MCF 10A (cell line): ENCODE measurements around the gene HDGFL2. TPM values are rescaled to one million over a fixed set of nuclear protein-coding genes. Genes with fewer than 3 reads are reported as not detected.

Experiments
- BruUV-seq: library from RNA; stranded (reverse); fragments of 400-500 nt; replicated peaks from 2 replicates; lab custom pipeline; 2021; lab: Mats Ljungman, UMichigan
- CTCF ChIA-PET: fragments of 300-600 bp; sonication (Branson Sonifier 250); formaldehyde crosslinking; extraction: SDS; loops from one replicate; lab custom pipeline; 2021; ENCODE audit warnings: antibody characterized with exemption, inconsistent platforms; lab: Yijun Ruan, JAX
- POLR2A ChIA-PET: fragments of 300-600, 350-650 bp; sonication (Branson Sonifier 250); formaldehyde crosslinking; extraction: SDS; loops from one replicate; lab custom pipeline; 2020; ENCODE audit warnings: antibody characterized with exemption, inconsistent platforms; lab: Yijun Ruan, JAX
- DNase-seq: peaks from one replicate; pipeline ENCODE4 v3.0.0-alpha.2; 2018; ENCODE audit not compliant: unreplicated experiment
- H3K27ac Mint-ChIP-seq: one replicate; pipeline ENCODE4 v1.8.0; 2022; ENCODE audit warnings: mild to moderate bottlenecking, low read depth, mixed read lengths; ENCODE audit not compliant: unreplicated experiment
- H3K27me3 Mint-ChIP-seq: one replicate; pipeline ENCODE4 v1.8.0; 2022; ENCODE audit warnings: mixed read lengths; ENCODE audit not compliant: insufficient read depth, unreplicated experiment
- H3K36me3 Mint-ChIP-seq: one replicate; pipeline ENCODE4 v1.8.0; 2022; ENCODE audit warnings: mild to moderate bottlenecking, moderate library complexity, mixed read lengths; ENCODE audit not compliant: insufficient read depth, unreplicated experiment
- H3K4me1 Mint-ChIP-seq: one replicate; pipeline ENCODE4 v1.8.0; 2022; ENCODE audit warnings: mixed read lengths; ENCODE audit not compliant: insufficient read depth, unreplicated experiment
- H3K4me3 Mint-ChIP-seq: one replicate; pipeline ENCODE4 v1.8.0; 2022; ENCODE audit warnings: mild to moderate bottlenecking, moderate library complexity, mixed read lengths; ENCODE audit not compliant: unreplicated experiment
- H3K9me3 Mint-ChIP-seq: one replicate; pipeline ENCODE4 v1.8.0; 2022; ENCODE audit warnings: mixed read lengths; ENCODE audit not compliant: unreplicated experiment
- CTCF ChIP-seq: fragments of 200-600 bp; IDR thresholded peaks from one replicate; pipeline ENCODE4 v1.8.0; 2022; ENCODE audit warnings: antibody characterized with exemption, mild to moderate bottlenecking; ENCODE audit not compliant: unreplicated experiment
- intact Hi-C: fragments of 100-400 bp; cut with micrococcal nuclease; formaldehyde crosslinking; loops from 2 replicates; pipeline ENCODE4 v1.14.1; 2022
- total RNA-seq: library from RNA; stranded (reverse); gene quantifications from 2 replicates; pipeline ENCODE4 v1.2.3, GENCODE V29; 2022

HDGFL2 gene
- total RNA-seq, 1 experiment from 2014 or later: 46.3 TPM

- no peak for TF ChIP-seq CTCF
- CTCF ChIA-PET: interaction anchor here (0.5 to 0.8 kb wide), 4 partner anchors 14 to 460 kb away, joined by 3 to 5 read pairs (median 4); no protein-coding TSS in a partner anchor
- Mint-ChIP-seq H3K27me3 (no peaks in the 10 kb centered on the region), H3K27ac (peak overlapping the region; percentile 85), H3K4me1 (peaks cover 22% of the 10 kb centered on the region), H3K4me3 (peak overlapping the region; percentile 86), H3K36me3 (peaks cover 34% of the 10 kb centered on the region), H3K9me3 (no peaks in the 10 kb centered on the region)
- BruUV-seq: no TSS peak
- DNase-seq: peak; percentile 43
- intact Hi-C loops: no loop called here
- POLR2A ChIA-PET: interaction anchor here (0.7 to 7.7 kb wide), 6 partner anchors 14 to 1164 kb away, joined by 3 to 67 read pairs (median 5); partner anchors contain the start of genes CHAF1A and HDGFL2
Observed at GRCh38 chr19:4456843-4457653, 15.0 kb upstream of the HDGFL2 start.

GRCh38 chr19:4457654-4458395, 14.3 kb upstream of the HDGFL2 start, which contains the start of gene UBXN6:
UBXN6 (minus strand) TSS chr19:4457794; CDS start chr19:4457697, 97 bp downstream.
- H3K27me3 Mint-ChIP-seq: no peaks in the 10 kb centered on the region
- CTCF ChIA-PET: interaction anchor here (0.7 kb wide), 2 partner anchors 121 to 178 kb away, joined by 3 read pairs; no protein-coding TSS in a partner anchor
- H3K9me3 Mint-ChIP-seq: no peaks in the 10 kb centered on the region
- H3K4me1 Mint-ChIP-seq: peaks cover 22% of the 10 kb centered on the region
- peak within 1 kb of the TSS; percentile 86 for H3K4me3 Mint-ChIP-seq
- H3K27ac Mint-ChIP-seq: peak within 1 kb of the TSS; percentile 85
- intact Hi-C loops: no loop called here
- no peak for TF ChIP-seq CTCF
- POLR2A ChIA-PET: interaction anchor here (1.6 to 7.7 kb wide), 3 partner anchors 13 to 56 kb away, joined by 5 to 67 read pairs (median 15); partner anchors contain the start of genes CHAF1A and HDGFL2
- peaks cover 27% of the 10 kb centered on the region for H3K36me3 Mint-ChIP-seq
- BruUV-seq: no TSS peak
- DNase-seq: peak; percentile 97

GRCh38 chr19:4464815-4465581, 7.1 kb upstream of the HDGFL2 start:
- H3K27me3 Mint-ChIP-seq: no peaks in the 10 kb centered on the region
- no TSS peak for BruUV-seq
- intact Hi-C loops: no loop called here
- no peaks in the 10 kb centered on the region for H3K36me3 Mint-ChIP-seq
- H3K9me3 Mint-ChIP-seq: no peaks in the 10 kb centered on the region
- no peak overlapping the region for H3K27ac Mint-ChIP-seq
- no peak for TF ChIP-seq CTCF
- no peak for DNase-seq
- H3K4me3 Mint-ChIP-seq: no peak overlapping the region
- ChIA-PET POLR2A (no interaction called here), CTCF (interaction anchor here (0.6 to 0.7 kb wide), 3 partner anchors 88 to 346 kb away, joined by 3 to 4 read pairs (median 3); no protein-coding TSS in a partner anchor)
- no peaks in the 10 kb centered on the region for H3K4me1 Mint-ChIP-seq
